GM21825 (cell line): ENCODE results near the gene BACE1.
"Not testable (repeated sequence)": the region's sequence is repeated elsewhere in the genome, so short reads cannot be mapped to it uniquely, and the experiment has no call there.

Source experiments
- ATAC-seq: cut with Tn5 transposase; IDR thresholded peaks from one replicate; pipeline ENCODE4 v1.9.1; 2021; ENCODE audit warnings: mild to moderate bottlenecking, moderate library complexity; ENCODE audit not compliant: unreplicated experiment

The BACE1 gene

GRCh38 chr11:117279711-117280376 lies 36.2 kb downstream of the BACE1 start:
- ATAC-seq, result no peak

GRCh38 chr11:117278347-117278746 lies 37.7 kb downstream of the BACE1 start:
- no peak for ATAC-seq

- no peak for ATAC-seq
These were observed 42.3 kb downstream of the BACE1 start for GRCh38 chr11:117273550-117274289.

- not testable (repeated sequence) for ATAC-seq
These were observed 43.9 kb downstream of the BACE1 start for GRCh38 chr11:117272175-117272574.

- ATAC-seq, result no peak
These were observed 44.8 kb downstream of the BACE1 start for GRCh38 chr11:117271208-117271607.

- no peak for ATAC-seq
These were observed 46.2 kb downstream of the BACE1 start for GRCh38 chr11:117269856-117270255.

- ATAC-seq, result no peak
These were observed 50.3 kb downstream of the BACE1 start for GRCh38 chr11:117265745-117266144.

- not testable (repeated sequence) for ATAC-seq
These were observed 51.3 kb downstream of the BACE1 start for GRCh38 chr11:117264624-117265323.

GRCh38 chr11:117259417-117259816 lies 56.6 kb downstream of the BACE1 start:
- no peak for ATAC-seq

- ATAC-seq, result no peak
These were observed 57.5 kb downstream of the BACE1 start for GRCh38 chr11:117258576-117258975.

GRCh38 chr11:117256573-117256972 lies 59.5 kb downstream of the BACE1 start:
- ATAC-seq, result no peak

- no peak for ATAC-seq
These were observed 60.1 kb downstream of the BACE1 start for GRCh38 chr11:117255966-117256365.

- ATAC-seq, result no peak
These were observed 64.5 kb downstream of the BACE1 start for GRCh38 chr11:117251506-117251905.

- no peak for ATAC-seq
These were observed 66.5 kb downstream of the BACE1 start for GRCh38 chr11:117249571-117249970.

- no peak for ATAC-seq
These were observed 67.7 kb downstream of the BACE1 start for GRCh38 chr11:117248341-117248740.

- no peak for ATAC-seq
These were observed 76.8 kb downstream of the BACE1 start for GRCh38 chr11:117239295-117239694.

- ATAC-seq, result no peak
These were observed 77.8 kb downstream of the BACE1 start for GRCh38 chr11:117238221-117238620.
